C4-2B (cell line): ENCODE results near the gene SNX5.

Source experiments
- CTCF ChIP-seq: fragments of 450-650 bp; conservative IDR thresholded peaks from 2 replicates; pipeline ENCODE4 v1.5.1; 2017; ENCODE audit warnings: mild to moderate bottlenecking
- ZFX ChIP-seq: fragments of 450-650 bp; IDR thresholded peaks from 2 replicates; pipeline ENCODE4 v1.6.1; 2017

DNA sequence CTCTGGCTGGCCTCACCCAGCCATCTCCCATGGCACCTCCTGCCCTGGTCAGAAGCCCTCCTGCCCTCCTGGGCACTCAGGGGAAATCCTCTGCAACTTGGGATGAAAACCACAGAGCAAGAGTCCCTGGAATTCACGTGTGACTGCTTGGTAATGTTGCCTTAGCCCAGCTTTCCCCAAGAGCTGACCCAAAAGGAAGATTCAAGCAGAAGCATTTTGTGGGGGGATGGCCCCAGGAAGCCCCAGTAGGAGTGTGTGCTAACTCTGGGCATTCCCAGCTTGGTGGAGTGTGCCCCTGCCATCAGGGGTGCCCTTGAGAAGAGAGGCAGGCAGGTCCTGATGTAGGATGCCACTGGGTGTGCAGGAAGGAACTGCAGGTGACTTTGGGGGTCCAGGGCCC is 35.5 kb downstream of the SNX5 start:
- no peak for TF ChIP-seq CTCF
- no peak for TF ChIP-seq ZFX
